NCI-H2171 (cell line): Measurements from ENCODE around the gene SRPRB.

Source experiments
- DNase-seq: peaks from one replicate; lab custom pipeline; 2025; lab: John Stamatoyannopoulos, UW

Gene SRPRB

GRCh38 chr3:133805702-133806475, at the start of gene SRPRB:
Gene SRPRB, plus strand, starts transcription at chr3:133805815. Its CDS starts 34 bp downstream, at chr3:133805849.
- DNase-seq = peak; percentile 90

GRCh38 chr3:133756716-133757694, 48.6 kb upstream of the SRPRB start:
- DNase-seq = no peak

GRCh38 chr3:133757701-133758567, 47.7 kb upstream of the SRPRB start:
- no peak for DNase-seq

GRCh38 chr3:133758568-133758928, 47.1 kb upstream of the SRPRB start:
- DNase-seq = no peak

GRCh38 chr3:133758964-133759739, 46.5 kb upstream of the SRPRB start:
- no peak for DNase-seq

- DNase-seq = no peak
These were observed 45.8 kb upstream of the SRPRB start for GRCh38 chr3:133759740-133760305.

- no peak for DNase-seq
These were observed 44.7 kb upstream of the SRPRB start for GRCh38 chr3:133760916-133761315.

- no peak for DNase-seq
These were observed 43.8 kb upstream of the SRPRB start for GRCh38 chr3:133761605-133762484.

GRCh38 chr3:133762539-133762938, 43.1 kb upstream of the SRPRB start:
- DNase-seq = no peak

- DNase-seq = no peak
These were observed 41.6 kb upstream of the SRPRB start for GRCh38 chr3:133763797-133764683.

- DNase-seq = no peak
These were observed 40.4 kb upstream of the SRPRB start for GRCh38 chr3:133765256-133765655.

GRCh38 chr3:133767607-133768006, 38.0 kb upstream of the SRPRB start:
- DNase-seq = no peak

- no peak for DNase-seq
These were observed 36.1 kb upstream of the SRPRB start for GRCh38 chr3:133769536-133769935.

GRCh38 chr3:133773732-133774131, 31.9 kb upstream of the SRPRB start:
- DNase-seq = no peak

- no peak for DNase-seq
These were observed 30.3 kb upstream of the SRPRB start for GRCh38 chr3:133775309-133775708.

- no peak for DNase-seq
These were observed 29.8 kb upstream of the SRPRB start for GRCh38 chr3:133775835-133776234.

- DNase-seq = no peak
These were observed 28.7 kb upstream of the SRPRB start for GRCh38 chr3:133776794-133777438.
